ENCODE measurements around the gene RTN4R. TPM values are rescaled to one million over a fixed set of nuclear protein-coding genes. Genes with fewer than 3 reads are reported as not detected.

The RTN4R gene
- total RNA-seq, 1 donor from 2014 or later = 38.3 TPM

- peak overlapping the region; percentile 71 for H3K4me3 Mint-ChIP-seq (ENCODE audit: unreplicated experiment)
- H3K27me3 Mint-ChIP-seq (ENCODE audit: unreplicated experiment) = peaks cover 12% of the 10 kb centered on the region
- peaks cover 23% of the 10 kb centered on the region for H3K4me1 Mint-ChIP-seq (ENCODE audit: low read depth, unreplicated experiment)
These were observed 64.4 kb downstream of the RTN4R start for GRCh38 chr22:20203552-20204201.

GRCh38 chr22:20203142-20203551 is 65.0 kb downstream of the RTN4R start:
- peak overlapping the region; percentile 94 for H3K27ac Mint-ChIP-seq (ENCODE audit: unreplicated experiment)
- H3K4me1 Mint-ChIP-seq (ENCODE audit: low read depth, unreplicated experiment) = peaks cover 23% of the 10 kb centered on the region
- H3K9me3 Mint-ChIP-seq (ENCODE audit: unreplicated experiment) = peaks cover 5% of the 10 kb centered on the region
- no peaks in the 10 kb centered on the region for H3K36me3 Mint-ChIP-seq (ENCODE audit: unreplicated experiment)
- H3K4me3 Mint-ChIP-seq (ENCODE audit: unreplicated experiment) = peak overlapping the region; percentile 71
- H3K27me3 Mint-ChIP-seq (ENCODE audit: unreplicated experiment) = peaks cover 12% of the 10 kb centered on the region
- no peak for TF ChIP-seq CTCF (IDR thresholded peaks at IDR 0.05; ENCODE audit: partially characterized antibody, unreplicated experiment)
- DNase-seq = no peak

More at GRCh38 chr22:20203552-20204201, 64.4 kb downstream of the RTN4R start:
- peak overlapping the region; percentile 94 for H3K27ac Mint-ChIP-seq (ENCODE audit: unreplicated experiment)
- no peak for TF ChIP-seq CTCF (IDR thresholded peaks at IDR 0.05; ENCODE audit: partially characterized antibody, unreplicated experiment)
- DNase-seq = peak; percentile 77
- H3K36me3 Mint-ChIP-seq (ENCODE audit: unreplicated experiment) = no peaks in the 10 kb centered on the region
- H3K9me3 Mint-ChIP-seq (ENCODE audit: unreplicated experiment) = peaks cover 5% of the 10 kb centered on the region

GRCh38 chr22:20201837-20202392 is 66.2 kb downstream of the RTN4R start:
- Mint-ChIP-seq H3K27ac (ENCODE audit: unreplicated experiment) (peak overlapping the region; percentile 33), H3K36me3 (ENCODE audit: unreplicated experiment) (no peaks in the 10 kb centered on the region), H3K4me1 (ENCODE audit: low read depth, unreplicated experiment) (peaks cover 23% of the 10 kb centered on the region), H3K27me3 (ENCODE audit: unreplicated experiment) (peaks cover 9% of the 10 kb centered on the region), H3K4me3 (ENCODE audit: unreplicated experiment) (no peak overlapping the region), H3K9me3 (ENCODE audit: unreplicated experiment) (peaks cover 5% of the 10 kb centered on the region)
- no peak for DNase-seq
- no peak for TF ChIP-seq CTCF (IDR thresholded peaks at IDR 0.05; ENCODE audit: partially characterized antibody, unreplicated experiment)

- Mint-ChIP-seq H3K9me3 (ENCODE audit: unreplicated experiment) (peaks cover 3% of the 10 kb centered on the region), H3K4me1 (ENCODE audit: low read depth, unreplicated experiment) (peaks cover 12% of the 10 kb centered on the region), H3K4me3 (ENCODE audit: unreplicated experiment) (no peak overlapping the region), H3K36me3 (ENCODE audit: unreplicated experiment) (no peaks in the 10 kb centered on the region), H3K27me3 (ENCODE audit: unreplicated experiment) (peaks cover 3% of the 10 kb centered on the region), H3K27ac (ENCODE audit: unreplicated experiment) (no peak overlapping the region)
- TF ChIP-seq CTCF (IDR thresholded peaks at IDR 0.05; ENCODE audit: partially characterized antibody, unreplicated experiment) = no peak
- no peak for DNase-seq
These were observed 68.2 kb downstream of the RTN4R start for GRCh38 chr22:20199906-20200305.

- no peak for TF ChIP-seq CTCF (IDR thresholded peaks at IDR 0.05; ENCODE audit: partially characterized antibody, unreplicated experiment)
- no peaks in the 10 kb centered on the region for H3K36me3 Mint-ChIP-seq (ENCODE audit: unreplicated experiment)
These were observed 68.7 kb downstream of the RTN4R start for GRCh38 chr22:20199413-20199842.

More at GRCh38 chr22:20199413-20199842, 68.7 kb downstream of the RTN4R start:
- H3K9me3 Mint-ChIP-seq (ENCODE audit: unreplicated experiment) = peaks cover 3% of the 10 kb centered on the region
- H3K4me3 Mint-ChIP-seq (ENCODE audit: unreplicated experiment) = no peak overlapping the region
- H3K27me3 Mint-ChIP-seq (ENCODE audit: unreplicated experiment) = peaks cover 3% of the 10 kb centered on the region
- H3K27ac Mint-ChIP-seq (ENCODE audit: unreplicated experiment) = no peak overlapping the region
- no peak for DNase-seq
- peaks cover 8% of the 10 kb centered on the region for H3K4me1 Mint-ChIP-seq (ENCODE audit: low read depth, unreplicated experiment)
